ENCODE results near the gene GPR31.

GPR31 gene

DNA sequence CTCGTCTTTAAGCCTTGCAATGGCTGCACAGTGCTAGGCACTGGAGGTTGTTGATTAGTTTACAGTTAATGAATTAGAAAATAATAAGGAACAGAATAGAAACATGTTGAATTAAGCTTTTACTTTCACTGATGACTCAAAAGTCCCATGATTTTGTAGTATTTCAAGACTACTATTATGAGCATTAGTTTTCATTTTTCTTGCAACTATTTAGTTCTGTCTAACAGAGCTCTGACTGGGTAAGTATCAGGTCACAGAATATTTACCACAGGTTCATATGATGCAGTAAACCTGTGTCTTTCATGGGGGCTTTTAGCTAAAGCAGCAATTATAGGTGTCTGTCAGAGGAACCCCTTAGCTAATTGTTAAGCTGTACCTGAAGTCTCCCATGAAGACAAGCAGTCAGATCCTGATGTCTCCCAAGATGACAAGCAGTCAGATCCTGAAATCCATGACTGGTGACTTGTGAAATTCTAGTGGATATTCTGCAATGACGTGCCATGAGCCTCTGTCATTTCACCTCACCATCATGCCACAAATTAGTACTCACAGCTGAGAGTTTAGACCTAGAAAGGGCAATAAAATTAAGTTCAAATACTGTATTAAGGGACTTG, 8.2 kb upstream of the GPR31 start:
- no peak for DNase-seq

DNA sequence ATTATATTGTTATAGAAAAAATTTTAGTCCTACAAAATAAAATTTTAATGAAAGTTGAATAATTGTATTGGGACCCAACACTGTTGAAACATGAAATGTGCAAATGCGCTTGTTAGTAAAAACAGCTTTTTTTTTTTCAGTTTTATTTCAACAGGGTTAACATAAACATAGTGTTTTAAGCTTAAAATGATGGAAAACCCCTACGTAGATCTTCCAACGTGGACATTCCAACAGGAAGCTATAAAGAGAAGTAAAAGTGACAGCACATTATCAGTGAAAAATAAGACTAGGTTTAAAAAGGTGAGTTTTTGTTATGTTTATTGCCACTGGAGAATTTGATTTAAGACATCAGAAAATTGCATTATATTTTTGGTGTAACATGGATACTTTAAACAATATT, 6.5 kb upstream of the GPR31 start:
- DNase-seq: no peak

DNA sequence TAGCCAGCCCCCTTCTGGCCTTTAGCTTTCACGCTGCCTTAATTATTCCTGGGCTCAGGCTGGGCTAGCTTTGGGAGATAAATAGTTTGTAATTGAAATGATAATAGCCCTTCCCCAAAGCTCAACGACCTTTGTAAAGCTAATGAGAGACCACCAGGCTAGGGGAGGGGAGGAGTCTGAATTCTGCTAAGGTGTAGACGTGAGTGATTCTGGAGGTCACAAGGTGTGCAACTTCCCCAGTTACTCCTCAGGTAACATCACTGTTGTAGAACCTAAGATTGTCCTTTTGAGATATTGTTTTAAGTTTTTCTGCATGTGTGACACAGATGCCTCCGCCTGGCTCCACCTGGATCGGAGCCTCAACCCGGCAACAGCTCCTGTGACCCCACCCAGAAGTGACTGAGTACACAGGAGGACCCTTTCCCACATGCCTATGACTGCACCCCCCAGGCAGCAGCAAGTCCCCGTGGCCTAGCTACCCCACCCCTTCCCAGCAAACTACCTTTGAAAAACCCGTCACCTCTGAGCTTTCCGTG, 5.8 kb upstream of the GPR31 start:
- DNase-seq: no peak

DNA sequence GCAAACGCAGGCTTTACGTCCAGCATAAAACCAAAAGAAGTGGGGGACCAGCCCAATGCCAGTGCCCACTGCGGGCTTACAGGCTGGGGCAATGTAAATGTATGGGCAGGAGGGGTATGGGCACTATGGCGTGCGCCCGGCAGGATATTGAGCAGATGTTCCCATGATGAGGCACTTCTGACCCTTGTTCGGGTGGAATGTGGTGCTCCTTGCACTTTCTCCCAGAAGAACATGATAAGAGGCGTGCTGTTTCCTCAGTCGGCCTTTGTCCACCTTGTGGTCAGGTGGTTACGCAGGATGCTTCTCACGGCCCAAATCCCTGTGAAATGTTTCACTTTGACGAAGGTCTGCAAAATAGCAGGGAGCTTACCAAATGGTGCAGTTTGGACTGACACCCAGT, 4.8 kb upstream of the GPR31 start:
- no peak for DNase-seq

DNA sequence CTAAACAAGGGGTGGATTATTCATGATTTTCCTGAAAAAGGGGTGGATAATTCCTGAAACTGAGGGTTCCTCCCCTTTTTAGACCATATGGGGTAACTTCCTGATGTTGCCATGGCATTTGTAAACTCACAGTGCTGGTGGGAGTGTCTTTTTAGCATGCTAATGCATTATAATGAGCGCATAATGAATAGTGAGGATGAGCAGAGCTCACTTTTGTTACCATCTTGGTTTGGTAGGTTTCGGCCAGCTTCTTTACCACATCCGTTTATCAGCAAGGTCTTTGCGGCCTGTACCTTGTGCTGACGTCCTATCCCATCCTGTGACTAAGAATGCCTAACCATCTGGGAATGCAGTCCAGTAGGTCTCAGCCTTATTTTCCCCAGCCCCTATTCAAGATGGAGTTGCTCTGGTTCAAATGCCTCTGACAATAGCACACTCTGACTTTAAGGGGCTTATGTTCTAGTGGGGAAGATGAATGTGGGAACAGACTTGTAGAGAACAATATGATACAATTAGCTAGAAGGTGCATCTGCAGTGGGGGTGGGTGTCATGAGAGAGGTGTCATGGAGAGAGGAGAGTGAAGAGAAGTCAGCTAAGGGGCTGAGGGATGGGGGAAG, 4.2 kb upstream of the GPR31 start:
- no peak for DNase-seq

DNA sequence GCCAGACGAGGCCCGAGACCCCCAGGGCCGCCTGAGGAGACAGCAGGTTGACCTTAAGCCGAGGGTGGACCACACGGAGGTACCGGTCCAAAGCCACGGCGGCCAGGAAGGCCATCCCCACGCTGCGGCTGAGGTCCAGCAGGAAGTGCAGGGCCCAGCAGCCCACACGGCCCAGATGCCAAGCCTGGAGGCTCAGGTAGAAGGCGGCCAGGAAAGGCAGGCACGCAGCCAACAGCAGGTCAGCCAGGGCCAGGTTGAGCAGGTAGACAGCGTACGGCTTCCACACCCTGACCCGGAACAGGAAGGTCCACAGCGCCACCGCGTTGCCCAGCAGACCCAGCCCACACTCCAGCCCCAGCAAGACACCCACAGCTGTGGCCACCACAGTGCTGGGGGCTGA, 366 bp downstream of the GPR31 start:
- DNase-seq: no peak

DNA sequence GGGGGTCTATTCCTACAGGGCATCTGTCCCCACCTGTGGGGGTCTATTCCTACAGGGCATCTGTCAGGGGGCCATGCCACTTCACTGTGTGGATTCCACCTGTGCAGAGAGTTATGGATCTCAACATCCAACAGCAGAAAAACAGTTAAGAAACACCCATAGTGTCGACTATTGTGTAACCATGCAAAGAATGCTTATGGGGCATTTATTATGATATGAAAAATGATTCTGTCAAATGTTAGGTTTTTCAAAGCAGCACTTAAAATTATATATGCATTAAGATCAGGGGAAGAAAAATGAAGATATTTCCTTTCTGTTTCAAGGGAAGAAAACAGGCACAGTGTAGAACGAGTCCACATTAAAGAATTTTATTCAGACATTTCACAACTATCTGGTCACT, 2.9 kb downstream of the GPR31 start:
- DNase-seq: no peak

DNA sequence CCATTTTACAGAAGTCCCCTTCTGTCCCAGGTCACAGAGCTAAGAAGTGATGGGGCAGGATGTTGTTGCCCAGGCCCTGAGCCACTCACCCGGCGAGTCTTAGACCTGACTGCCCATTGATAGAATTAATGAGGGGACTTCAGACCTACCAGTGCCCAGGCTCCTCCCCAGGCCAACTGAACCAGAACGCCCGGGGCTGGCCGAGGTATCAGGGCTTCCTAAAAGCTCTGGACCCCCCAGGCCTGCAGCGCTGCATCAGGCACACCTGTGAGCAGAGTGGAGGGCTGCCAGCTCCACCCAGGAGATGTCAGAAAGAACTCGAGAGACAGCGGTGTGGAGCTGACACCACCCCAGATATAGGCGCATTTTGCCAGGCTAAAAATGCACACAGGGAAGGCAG, 3.5 kb downstream of the GPR31 start:
- no peak for DNase-seq

DNA sequence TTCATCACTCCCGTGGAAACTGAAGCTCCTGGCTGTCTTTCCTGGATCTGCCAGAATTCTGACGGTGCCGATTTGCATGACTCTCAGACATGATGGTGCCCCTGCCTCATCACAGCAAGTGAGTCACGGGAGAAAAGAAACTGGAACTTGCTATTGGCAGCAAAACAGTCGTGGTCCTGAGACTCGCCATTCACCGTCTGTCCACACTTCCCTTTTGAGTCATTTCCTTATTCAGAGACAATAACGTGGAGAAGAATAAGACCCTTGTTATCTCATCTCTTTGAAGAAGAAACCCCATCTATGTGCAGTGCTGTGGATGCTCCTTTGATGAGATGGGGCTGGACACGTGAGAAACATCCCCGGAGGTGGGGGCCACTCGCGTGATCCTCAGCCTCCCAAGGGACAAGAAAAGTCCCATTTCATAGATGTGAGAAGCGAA, 4.2 kb downstream of the GPR31 start:
- DNase-seq: no peak

DNA sequence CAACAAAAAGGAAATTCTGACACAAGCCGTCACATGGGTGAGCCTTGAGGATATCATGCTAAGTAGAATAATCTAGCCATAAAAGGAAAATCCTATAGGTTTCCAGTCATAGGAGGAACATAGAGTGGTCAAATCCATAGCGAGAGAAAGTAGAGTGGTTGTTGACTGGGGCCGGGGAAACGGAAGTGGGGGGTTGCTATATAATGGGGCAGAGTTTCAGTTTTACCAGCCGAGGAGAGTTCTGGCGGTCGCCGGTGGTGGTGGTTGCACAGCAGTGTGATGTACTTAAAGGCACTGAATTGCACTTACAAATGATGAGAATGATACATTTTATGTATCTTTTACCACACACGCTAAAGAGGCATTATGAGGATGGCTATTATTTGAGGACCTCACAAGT, 4.9 kb downstream of the GPR31 start:
- no peak for DNase-seq

DNA sequence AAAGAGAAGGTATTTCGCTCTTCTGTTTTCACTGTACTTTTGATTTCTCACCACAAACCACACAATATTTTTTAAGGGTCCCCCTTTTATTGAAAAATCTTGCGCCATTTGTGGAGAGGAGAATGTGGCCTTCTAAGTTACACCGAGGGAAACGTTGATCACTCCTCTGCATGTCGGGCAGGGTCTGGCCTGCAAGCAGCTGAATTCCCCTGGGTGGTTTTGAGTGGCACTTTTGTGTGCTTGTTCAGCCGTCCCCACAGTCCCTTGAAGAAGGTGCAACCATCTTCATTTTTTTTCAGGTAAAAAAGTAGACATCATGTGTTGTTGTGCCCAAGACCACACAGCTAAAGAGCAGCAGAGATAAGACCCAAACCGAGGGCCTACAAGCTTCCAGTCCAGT, 6.1 kb downstream of the GPR31 start:
- no peak for DNase-seq

DNA sequence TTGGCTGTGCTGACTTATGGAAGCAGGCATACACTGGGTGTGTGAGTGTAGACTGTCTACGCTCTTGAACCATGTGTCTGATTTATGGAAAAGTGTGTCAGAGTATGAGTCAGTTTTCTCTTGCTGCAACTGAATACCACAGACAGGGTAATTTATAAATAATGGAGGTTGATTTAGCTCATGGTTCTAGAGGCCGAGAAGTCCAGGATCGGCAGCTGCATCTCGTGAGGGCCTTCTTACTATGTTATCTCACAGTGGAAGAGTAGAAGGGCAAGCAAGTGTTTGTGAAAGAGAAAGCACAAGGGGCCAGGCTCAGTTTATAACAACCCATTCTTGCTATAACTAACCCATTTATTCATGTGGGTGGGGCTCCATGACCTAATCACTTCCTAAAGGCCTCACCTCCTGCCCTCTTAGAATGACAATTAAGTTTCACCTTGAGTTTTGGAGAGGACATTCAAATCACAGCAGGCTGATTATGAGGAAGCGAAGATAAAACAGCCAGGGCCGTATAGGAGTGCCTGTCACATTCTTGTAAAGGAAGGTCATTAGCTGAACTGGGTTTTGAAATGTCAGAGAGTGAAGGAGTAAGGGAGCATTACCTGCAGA, 6.7 kb downstream of the GPR31 start:
- DNase-seq: no peak

DNA sequence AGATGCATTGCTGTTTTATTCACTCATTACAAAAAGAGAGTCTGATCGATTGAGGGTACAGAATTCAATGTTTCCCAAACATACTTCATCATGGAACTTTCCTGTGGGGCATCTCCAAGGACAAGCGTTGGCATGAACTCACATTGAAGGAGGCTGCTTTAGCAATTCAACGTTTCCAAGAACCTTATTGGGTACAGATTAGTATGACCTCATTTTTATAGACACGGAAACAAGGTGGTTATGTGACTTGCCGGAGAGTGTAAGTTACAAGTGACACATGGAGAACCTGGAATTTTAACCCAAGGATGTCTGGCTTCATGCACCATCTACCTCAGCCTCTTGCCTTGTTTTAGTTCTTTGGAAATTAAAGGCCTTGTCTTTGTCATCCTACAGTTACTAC, 8.8 kb downstream of the GPR31 start:
- no peak for DNase-seq

DNA sequence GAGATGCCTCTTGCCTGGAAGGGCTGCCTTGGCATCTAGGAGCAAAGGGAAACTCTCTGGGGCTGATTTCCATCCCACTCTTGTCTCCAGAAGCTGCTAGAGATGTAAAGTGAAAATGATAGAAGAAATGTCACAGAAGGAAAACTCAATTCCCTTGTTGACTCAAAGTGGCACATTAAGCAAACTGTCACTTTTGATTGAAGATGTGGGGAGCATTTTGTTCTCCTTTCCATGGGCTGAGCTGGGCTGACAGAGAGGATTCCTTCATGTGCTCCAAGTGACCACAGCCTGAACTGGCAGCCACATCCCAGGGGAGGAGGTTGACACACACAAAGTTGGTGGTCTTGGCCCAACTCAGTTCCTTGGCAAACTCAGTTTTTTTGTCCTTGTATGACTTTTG, 9.8 kb downstream of the GPR31 start:
- no peak for DNase-seq

DNA sequence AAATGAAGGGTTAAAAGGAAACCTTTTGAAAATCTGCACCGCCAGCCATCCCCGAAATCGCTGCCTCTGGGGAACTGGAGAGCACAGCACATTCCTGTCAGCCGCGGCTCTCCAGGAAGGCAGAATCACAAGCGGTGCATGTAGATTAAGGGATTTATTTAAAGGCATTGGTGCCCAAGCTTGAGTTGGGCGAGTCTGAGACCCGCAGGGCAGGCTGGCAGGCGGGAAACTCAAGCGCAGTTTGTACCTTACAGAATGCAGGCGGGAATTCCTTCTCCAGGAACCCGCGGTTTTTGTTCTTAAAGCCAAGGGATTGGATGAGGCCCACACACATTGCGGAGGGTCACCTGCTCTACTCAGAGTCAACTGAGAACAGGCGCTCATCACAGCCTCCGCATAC, 10.8 kb downstream of the GPR31 start:
- no peak for DNase-seq

DNA sequence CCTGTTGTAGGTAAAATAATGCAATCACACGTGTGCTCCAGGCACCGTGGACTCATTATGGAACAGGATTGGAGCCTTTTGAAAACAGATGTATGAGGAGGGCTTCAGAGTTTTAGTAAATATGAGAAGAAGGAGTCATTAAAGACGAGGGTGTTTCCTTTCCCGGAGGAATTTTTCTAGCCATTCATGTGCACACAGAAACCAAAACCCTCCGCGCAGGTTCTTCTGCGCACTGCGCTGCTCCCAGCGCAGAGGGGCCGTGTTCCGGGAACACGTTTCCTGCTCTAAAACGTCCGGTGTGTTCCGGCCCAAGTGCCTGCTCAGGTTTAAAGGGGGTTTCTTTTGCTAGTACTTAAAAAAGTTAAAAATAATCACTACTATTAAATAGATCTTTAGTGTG, 11.6 kb downstream of the GPR31 start:
- DNase-seq: no peak

DNA sequence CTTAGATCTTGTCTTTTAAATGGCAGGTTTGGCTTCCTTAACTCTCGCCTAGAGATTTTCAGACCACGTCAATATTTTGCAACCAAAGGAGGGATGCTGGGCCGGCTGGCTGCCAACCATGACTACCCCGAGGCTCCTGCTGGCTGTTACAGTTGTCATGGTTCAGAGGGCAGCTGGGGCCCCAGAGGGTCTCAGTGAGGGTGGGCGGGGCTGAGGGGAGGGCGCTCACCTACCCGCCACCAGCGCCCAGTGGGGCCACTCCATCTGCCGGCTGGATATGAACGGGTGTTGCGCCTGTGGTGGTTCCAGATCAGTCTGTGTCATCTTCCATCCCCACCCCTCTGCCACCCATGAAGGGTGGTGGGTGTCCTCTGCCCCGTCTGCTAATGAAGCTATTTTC, 12.3 kb downstream of the GPR31 start:
- DNase-seq: no peak

DNA sequence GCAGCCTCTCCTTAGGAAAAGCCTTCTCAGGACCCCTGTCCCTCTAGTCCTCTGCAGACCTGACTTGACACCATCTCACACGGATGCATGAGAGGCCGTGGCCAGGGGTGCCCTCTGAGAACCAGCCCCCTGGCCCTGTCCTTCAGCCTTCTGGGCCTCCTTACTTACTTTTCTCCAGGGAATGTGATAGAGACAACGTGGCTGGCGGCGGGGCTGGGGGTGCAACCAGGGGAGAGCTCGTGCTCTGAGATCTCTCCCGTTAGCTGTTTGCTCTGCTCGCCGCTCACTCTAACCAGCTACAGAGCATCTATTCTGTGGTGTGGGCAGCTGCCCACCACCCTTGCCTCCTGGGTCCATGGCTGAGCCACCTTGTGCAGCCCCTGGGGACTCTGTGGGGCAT, 14.7 kb downstream of the GPR31 start:
- no peak for DNase-seq

DNA sequence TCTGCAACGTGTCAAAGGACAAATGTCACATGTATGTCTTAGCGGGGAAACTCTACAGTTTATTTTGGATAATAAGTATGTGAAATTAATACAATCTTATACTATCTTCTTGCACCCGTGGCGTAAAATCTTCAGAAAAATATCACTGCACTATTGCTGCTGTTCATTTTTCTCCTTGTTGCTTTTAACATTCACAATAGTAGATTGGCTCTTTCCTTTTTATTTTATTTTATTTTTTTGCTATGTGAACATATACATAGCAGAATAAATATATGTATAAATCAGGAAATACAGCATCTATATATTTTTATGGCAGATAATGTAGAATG, 15.4 kb downstream of the GPR31 start:
- no peak for DNase-seq

DNA sequence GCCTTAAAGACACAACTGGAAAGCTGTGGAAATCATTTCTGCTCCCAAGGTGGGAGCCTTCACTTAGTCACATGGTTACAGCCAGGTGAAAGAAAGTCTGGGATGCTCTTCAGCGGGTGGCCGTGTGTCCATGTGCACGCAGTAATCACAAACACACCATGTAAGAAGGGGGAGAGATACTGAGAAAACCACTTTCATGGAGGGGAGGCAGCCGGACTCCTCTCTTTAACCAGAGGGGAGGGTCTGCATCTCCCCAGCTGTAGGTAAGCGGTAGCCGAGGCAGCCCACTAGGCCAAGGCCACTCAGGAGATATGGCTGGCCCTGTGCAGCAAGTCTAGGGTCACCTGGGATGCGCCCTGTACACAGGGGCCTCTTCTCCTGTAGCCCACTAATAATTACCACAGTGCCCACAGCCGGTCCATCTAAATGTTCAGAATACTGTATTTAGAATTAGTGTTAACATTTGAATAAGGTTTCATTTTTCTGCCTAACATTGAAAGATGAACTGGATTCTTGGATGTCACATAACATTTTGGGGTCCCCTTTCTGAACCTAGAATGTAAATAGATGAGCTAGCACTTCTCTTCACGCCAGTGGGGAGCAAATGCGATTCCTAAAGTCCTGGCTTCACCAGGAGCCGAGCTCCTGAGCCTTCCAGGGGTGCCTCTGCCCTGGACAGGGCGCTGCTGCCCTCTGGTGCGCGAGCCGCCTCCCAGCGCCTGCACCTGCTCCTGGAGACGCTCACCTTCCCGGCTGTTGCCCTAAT, 15.9 kb downstream of the GPR31 start:
- peak; percentile 8 for DNase-seq

DNA sequence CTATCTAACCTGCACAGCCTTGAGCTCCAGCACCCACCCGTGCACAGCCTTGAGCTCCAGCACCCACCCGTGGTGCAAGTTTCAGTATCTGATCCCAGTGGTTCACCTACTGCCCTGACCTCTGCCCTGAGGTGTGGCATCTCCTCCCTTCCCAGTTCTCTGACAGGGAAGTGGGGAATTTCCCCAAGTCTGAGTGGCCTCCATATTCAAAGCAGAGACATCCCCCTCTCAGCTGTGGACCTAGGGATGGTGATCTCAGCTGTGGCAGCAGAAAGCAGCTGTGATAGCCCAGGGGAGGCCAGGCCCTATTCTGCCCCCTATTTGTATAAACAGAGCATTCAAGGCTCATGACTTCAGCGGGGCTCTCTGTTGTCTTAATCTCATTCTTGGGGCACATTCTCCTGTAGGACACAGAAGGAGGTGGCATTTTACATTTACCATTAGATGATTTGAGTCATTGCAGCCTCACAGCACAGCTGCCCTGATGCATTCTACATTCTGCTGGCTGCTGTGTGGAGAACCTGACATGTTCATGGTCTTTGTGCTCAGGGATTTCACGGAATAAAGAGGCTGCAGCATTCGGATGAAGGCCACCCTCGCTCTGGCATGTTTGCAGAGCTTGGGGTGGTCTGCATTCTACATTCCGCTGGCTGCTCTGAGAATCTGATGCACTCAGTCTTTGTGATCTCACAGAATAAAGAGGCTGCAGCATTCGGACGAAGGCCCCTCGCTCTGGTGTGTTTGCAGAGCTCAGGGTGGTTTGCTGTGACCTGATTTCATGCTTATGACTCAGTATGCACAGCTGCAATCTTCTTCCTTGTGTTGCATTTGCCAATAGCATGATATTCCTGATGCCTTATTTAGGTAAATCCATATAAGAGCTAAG, 16.9 kb downstream of the GPR31 start:
- no peak for DNase-seq

DNA sequence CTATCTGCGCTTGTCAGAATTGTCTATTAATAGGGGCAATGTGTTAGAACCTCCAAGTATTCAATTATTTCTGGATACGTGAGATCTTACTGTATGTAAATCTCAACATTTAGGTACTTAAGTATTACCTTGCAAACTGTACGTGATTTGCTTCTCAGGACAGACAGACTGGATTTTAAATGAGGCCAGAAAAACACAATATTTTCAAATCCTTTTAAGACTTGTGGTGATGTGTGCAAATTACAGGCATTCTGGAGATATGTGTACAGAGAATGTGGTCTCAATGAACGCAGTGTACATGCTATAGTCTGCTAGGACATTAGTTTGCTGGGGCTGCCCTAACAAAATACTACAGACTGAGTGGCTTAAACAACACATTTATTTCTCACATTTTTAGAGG, 18.0 kb downstream of the GPR31 start:
- no peak for DNase-seq

DNA sequence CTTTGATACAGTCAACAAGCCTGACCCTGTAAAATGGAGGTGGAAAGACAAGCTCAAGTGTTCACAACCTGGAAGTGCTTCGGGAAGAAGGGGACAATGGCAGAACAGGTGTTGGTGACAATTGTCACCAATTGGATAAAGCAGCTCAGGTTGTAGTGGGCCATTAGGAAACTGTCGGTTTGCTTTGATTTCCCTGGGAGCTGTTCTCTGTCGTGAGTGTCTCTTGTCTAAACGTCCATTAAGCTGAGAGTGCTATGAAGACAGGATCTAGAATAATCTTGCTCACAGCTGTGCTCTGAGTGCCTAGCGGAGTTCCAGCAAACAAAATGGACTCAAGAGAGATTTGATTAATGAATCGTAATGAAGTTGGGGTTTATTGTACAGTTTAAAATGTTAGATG, 19.9 kb downstream of the GPR31 start:
- no peak for DNase-seq

All from KG1 (cell line).